Esophagus muscularis mucosa (tissue), 4 donors: Measurements from ENCODE around the gene PHLDA2. TPM values are rescaled to one million over a fixed set of nuclear protein-coding genes. Genes with fewer than 3 reads are reported as not detected.

Experiments
- DNase-seq: peaks from one replicate; pipeline ENCODE4 v3.0.0-alpha.2; 2017; ENCODE audit errors: extremely low spot score
- H3K27ac ChIP-seq, 4 donors: fragments of 200-600 bp; sonication (generic); replicated peaks in 1 of 4; 1 replicate in 3 of 4; 2 replicates in 1 of 4; pipeline ENCODE4 v1.5.1; 2016 to 2019; ENCODE audit warnings: mild to moderate bottlenecking in 1 of 4
- H3K27me3 ChIP-seq, 4 donors: fragments of 200-600 bp; sonication (generic); one replicate each; pipeline versions ENCODE4 v1.5.1 to v1.6.0; 2016 to 2019
- H3K36me3 ChIP-seq, 4 donors: fragments of 200-600 bp; sonication (generic); one replicate each; pipeline ENCODE4 v1.5.1; 2016 to 2019
- H3K4me1 ChIP-seq, 4 donors: fragments of 200-600 bp; sonication (generic); one replicate each; pipeline ENCODE4 v1.5.1; 2016 to 2019
- H3K4me3 ChIP-seq, 4 donors: fragments of 200-600 bp; sonication (generic); 1 replicate in 2 of 4; 2 replicates in 2 of 4; pipeline ENCODE4 v1.5.1; 2016 to 2019; ENCODE audit warnings: mild to moderate bottlenecking in 4 of 4, moderate library complexity in 1 of 4
- H3K9me3 ChIP-seq, 4 donors: fragments of 200-600 bp; sonication (generic); 1 replicate in 3 of 4; 2 replicates in 1 of 4; pipeline ENCODE4 v1.5.1; 2016 to 2019
- EP300 ChIP-seq: sonication (generic); formaldehyde crosslinking; IDR thresholded peaks from one replicate; pipeline ENCODE4 v1.6.1; 2017; ENCODE audit warnings: antibody characterized with exemption
- POLR2A ChIP-seq: fragments of 450-650 bp; IDR thresholded peaks from one replicate; pipeline ENCODE4 v1.6.1; 2017; ENCODE audit warnings: antibody characterized with exemption, moderate library complexity, mild to moderate bottlenecking, low read depth
- POLR2AphosphoS5 ChIP-seq, 2 donors: sonication (generic); formaldehyde crosslinking; IDR thresholded peaks; one replicate each; pipeline ENCODE4 v1.6.1; 2017; ENCODE audit warnings: antibody characterized with exemption in 2 of 2
- WGBS: methylation state at CpG from one replicate; pipeline ENCODE4 v1.1.5; 2018; 5-methylcytosine and 5-hydroxymethylcytosine counted together
- intact Hi-C: fragments of 100-400 bp; cut with DNase I; formaldehyde crosslinking; loops from one replicate; pipeline ENCODE4 v1.15.1; 2023
- total RNA-seq, 4 donors: library from RNA; depleted of rRNA; stranded (reverse); fragments of >200 nt; gene quantifications; one replicate each; pipeline versions ENCODE4 v1.1.0 to v1.2.1, GENCODE V29; 2016
- TF ChIP-seq, protein P1 (sequence below), 3 experiments: fragments of 200-600 bp in 2 of 3; fragments of 450-650 bp in 1 of 3; sonication (generic) in 2 of 3; IDR thresholded peaks; one replicate each; pipeline ENCODE4 v1.5.1; 2017 to 2019; ENCODE audit warnings: antibody characterized with exemption in 3 of 3, mild to moderate bottlenecking in 2 of 3, moderate library complexity in 1 of 3

The PHLDA2 gene
- total RNA-seq, 4 donors from 2014 or later: 0.83 to 2.3 (median 1.3) TPM

DNA sequence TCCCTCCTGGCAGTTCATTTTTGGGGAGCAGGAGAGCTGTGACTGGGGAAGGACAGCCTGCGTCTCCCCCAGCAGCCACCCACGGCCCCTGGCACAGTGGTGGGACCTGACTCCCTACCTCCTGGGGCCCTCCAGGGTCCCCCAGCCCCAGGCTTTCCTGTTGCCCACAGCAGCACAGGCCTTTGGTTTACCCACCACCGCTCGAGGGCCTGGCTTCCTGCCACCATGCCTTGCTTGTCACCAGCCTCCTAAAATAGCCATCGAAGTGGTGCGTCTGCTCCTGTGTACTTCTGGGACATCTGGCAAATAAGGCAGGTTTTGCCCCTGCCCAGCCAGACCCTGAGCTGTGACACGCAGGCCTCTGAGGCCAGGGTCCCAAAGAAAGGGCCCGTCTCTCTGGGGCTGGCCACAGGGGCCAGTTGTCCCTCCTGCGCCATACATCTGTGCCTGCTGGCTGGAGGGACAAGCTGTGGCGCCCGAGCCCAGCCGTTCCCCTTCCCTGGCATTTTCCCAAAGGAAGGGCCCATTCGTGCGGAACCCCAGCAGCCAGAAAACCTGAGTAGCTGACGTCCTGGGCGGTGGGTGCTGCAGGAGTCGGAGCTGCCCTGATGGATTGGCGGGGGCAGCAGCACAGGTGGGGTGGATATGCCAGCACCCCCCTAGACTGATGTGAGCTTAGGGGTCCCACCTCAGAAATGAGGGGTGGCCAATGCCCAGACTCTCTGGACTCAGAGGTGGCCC lies 14.6 kb downstream of the PHLDA2 start:
- Histone ChIP-seq H3K27ac (no peak overlapping the region), H3K4me3 (no peak overlapping the region), H3K9me3 (no peaks in the 10 kb centered on the region), H3K27me3 (peaks cover 0 to 2% (median 0%) of the 10 kb centered on the region in 4 donors), H3K4me1 (peaks cover under 1 to 5% (median 2%) of the 10 kb centered on the region in 4 donors), H3K36me3 (no peaks in the 10 kb centered on the region)
- TF ChIP-seq POLR2A (no peak), EP300 (no peak), POLR2AphosphoS5 (IDR thresholded peaks at IDR 0.05) (no peak)
- TF ChIP-seq, protein P1, sequence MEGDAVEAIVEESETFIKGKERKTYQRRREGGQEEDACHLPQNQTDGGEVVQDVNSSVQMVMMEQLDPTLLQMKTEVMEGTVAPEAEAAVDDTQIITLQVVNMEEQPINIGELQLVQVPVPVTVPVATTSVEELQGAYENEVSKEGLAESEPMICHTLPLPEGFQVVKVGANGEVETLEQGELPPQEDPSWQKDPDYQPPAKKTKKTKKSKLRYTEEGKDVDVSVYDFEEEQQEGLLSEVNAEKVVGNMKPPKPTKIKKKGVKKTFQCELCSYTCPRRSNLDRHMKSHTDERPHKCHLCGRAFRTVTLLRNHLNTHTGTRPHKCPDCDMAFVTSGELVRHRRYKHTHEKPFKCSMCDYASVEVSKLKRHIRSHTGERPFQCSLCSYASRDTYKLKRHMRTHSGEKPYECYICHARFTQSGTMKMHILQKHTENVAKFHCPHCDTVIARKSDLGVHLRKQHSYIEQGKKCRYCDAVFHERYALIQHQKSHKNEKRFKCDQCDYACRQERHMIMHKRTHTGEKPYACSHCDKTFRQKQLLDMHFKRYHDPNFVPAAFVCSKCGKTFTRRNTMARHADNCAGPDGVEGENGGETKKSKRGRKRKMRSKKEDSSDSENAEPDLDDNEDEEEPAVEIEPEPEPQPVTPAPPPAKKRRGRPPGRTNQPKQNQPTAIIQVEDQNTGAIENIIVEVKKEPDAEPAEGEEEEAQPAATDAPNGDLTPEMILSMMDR (IDR thresholded peaks at IDR 0.05): no peak
- intact Hi-C loops: no loop called here
- no peak for DNase-seq
- 75% methylated on average over 12 of the region's 18 CpGs for WGBS

DNA sequence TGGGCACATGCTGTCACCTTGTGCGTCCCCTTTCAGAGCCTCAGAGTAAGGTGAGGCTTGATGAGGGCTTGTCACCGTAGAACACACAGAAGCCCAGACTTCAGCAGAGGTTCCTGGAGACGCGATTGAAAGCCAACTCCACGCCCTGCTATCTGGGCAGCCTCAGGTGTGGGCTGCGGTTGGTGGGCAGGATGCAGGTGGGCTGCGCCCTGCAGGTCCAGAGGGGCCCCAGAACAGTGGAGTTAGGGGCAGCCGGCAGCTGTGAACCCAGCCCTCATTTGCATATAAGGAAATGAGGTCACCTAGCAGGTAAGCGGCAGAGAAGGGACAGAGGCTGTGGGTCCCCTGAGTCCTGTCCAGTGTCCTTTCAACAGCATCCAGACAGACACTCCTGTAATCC lies 15.4 kb downstream of the PHLDA2 start:
- no peak for DNase-seq
- peaks cover 0 to 11% (median 5%) of the 10 kb centered on the region in 4 donors for H3K27me3 ChIP-seq
- TF ChIP-seq EP300 (no peak), POLR2A (no peak), POLR2AphosphoS5 (IDR thresholded peaks at IDR 0.05) (no peak)
- TF ChIP-seq, protein P1 (IDR thresholded peaks at IDR 0.05): no peak
- WGBS: 78% methylated on average over 4 of the region's 9 CpGs
- peaks cover 9 to 11% (median 11%) of the 10 kb centered on the region in 4 donors for H3K4me1 ChIP-seq
- H3K27ac ChIP-seq: no peak overlapping the region
- no peaks in the 10 kb centered on the region for H3K36me3 ChIP-seq
- H3K4me3 ChIP-seq: no peak overlapping the region
- no peaks in the 10 kb centered on the region for H3K9me3 ChIP-seq
- intact Hi-C loops: no loop called here

DNA sequence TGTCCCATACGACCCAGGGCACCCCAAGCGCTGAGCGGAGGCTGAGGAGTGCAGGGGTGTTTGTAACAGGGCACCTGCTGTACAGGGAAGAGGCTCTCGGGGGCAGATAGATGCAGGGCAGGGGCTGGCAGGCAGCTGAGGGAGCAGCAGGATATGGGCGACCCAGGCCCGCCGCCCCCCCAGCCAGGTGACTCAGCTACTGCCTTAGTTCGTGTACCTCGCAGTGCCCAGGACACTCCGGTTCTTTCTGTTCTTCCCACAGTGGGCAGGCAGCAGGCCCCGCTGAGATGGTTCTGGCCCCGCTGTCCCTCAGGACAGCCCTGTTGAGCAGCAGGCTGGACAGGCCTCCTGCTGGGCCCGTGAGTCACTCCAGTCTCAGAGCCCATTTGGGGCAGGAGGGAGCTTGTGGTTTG lies 16.2 kb downstream of the PHLDA2 start:
- no peak for TF ChIP-seq POLR2A
- TF ChIP-seq POLR2AphosphoS5 (IDR thresholded peaks at IDR 0.05): no peak
- no peak for TF ChIP-seq EP300
- TF ChIP-seq, protein P1 (IDR thresholded peaks at IDR 0.05): no peak
- intact Hi-C loops: no loop called here

DNA sequence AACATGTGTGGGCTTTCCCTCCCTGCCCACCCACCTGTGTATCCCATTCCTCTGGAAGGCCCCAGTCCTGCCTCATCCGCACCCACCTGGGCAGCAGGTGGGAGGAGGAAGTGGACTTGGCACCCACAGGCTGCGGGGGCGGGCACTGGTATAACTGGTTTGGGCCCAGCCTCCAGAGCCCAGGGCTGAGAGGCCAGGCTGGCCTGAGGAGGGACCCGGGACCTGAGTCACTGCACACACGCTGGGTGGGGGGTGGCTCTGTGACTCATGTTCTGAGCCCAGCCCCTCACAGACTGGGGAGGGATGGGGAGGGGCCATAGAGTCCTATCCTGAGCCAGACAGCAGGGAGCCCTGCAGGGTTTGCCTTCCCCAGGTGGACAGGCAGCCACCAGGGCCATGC lies 16.7 kb downstream of the PHLDA2 start:
- no peak overlapping the region for H3K27ac ChIP-seq
- no peaks in the 10 kb centered on the region for H3K36me3 ChIP-seq
- TF ChIP-seq POLR2AphosphoS5 (IDR thresholded peaks at IDR 0.05): no peak
- no peak for TF ChIP-seq POLR2A
- TF ChIP-seq, protein P1 (IDR thresholded peaks at IDR 0.05): no peak
- no peak for TF ChIP-seq EP300
- DNase-seq: no peak
- WGBS: 94% methylated on average over 3 of the region's 5 CpGs
- intact Hi-C loops: no loop called here
- peaks cover 0 to 23% (median 7%) of the 10 kb centered on the region in 4 donors for H3K27me3 ChIP-seq
- H3K4me3 ChIP-seq: no peak overlapping the region
- peaks cover 11 to 14% (median 12%) of the 10 kb centered on the region in 4 donors for H3K4me1 ChIP-seq
- H3K9me3 ChIP-seq: no peaks in the 10 kb centered on the region

More for the DNA sequence above, 16.2 kb downstream of the PHLDA2 start:
- Histone ChIP-seq H3K4me3 (no peak overlapping the region), H3K9me3 (no peaks in the 10 kb centered on the region), H3K4me1 (peaks cover 11 to 14% (median 12%) of the 10 kb centered on the region in 4 donors), H3K36me3 (no peaks in the 10 kb centered on the region), H3K27me3 (peaks cover 0 to 18% (median 7%) of the 10 kb centered on the region in 4 donors), H3K27ac (no peak overlapping the region)
- WGBS: 83% methylated on average over 8 of the region's 13 CpGs
- DNase-seq: no peak
